K562 (cell line): ENCODE data around the gene POR. TPM values are rescaled to one million over a fixed set of nuclear protein-coding genes. Genes with fewer than 3 reads are reported as not detected.
A peak's percentile ranks its signal among the peaks of the same experiment; 100 is the strongest.

Experiments
- ADNP ChIP-seq: fragments of 200-800 bp; sonication (Bioruptor generic); IDR thresholded peaks from 2 replicates; pipeline ENCODE4 v1.6.1; 2016; ENCODE audit warnings: missing genetic modification characterization, missing compliant biosample characterization
- BCOR ChIP-seq: fragments of 450-650 bp; IDR thresholded peaks from 2 replicates; pipeline ENCODE4 v1.6.1; 2016
- CHD1 ChIP-seq: fragments of 200-600 bp; sonication (generic); IDR thresholded peaks from one replicate; pipeline ENCODE4 v1.6.1; 2012; ENCODE audit warnings: mild to moderate bottlenecking, moderate library complexity, low read length, inconsistent platforms
- ELF2 ChIP-seq: fragments of 250-450 bp; sonication (Bioruptor Pico); IDR thresholded peaks from 2 replicates; pipeline ENCODE4 v1.5.0; 2021; ENCODE audit warnings: mild to moderate bottlenecking
- GTF2A2 ChIP-seq: IDR thresholded peaks from 2 replicates; pipeline ENCODE4 v1.6.1; 2016; ENCODE audit warnings: mild to moderate bottlenecking, missing genetic modification characterization, missing compliant biosample characterization
- HDAC2 ChIP-seq: fragments of 450-650 bp; IDR thresholded peaks from 2 replicates; pipeline ENCODE4 v1.6.1; 2016; ENCODE audit warnings: mild to moderate bottlenecking
- KDM1A ChIP-seq, 2 experiments: fragments of 450-650 bp; IDR thresholded peaks; 2 replicates each; pipeline ENCODE4 v1.6.1; 2016; ENCODE audit warnings: mild to moderate bottlenecking in 2 of 2
- MLLT1 ChIP-seq, 2 experiments: fragments of 450-650 bp; IDR thresholded peaks; 2 replicates each; pipeline ENCODE4 v1.6.1; 2016
- NCOA1 ChIP-seq: fragments of 450-650 bp; IDR thresholded peaks from 2 replicates; pipeline ENCODE4 v1.6.1; 2016; ENCODE audit warnings: low read depth
- NCOR1 ChIP-seq: fragments of 450-650 bp; IDR thresholded peaks from 2 replicates; pipeline ENCODE4 v1.6.1; 2016; ENCODE audit warnings: mild to moderate bottlenecking, moderate library complexity
- RBFOX2 ChIP-seq: fragments of 200-400 bp; formaldehyde crosslinking; IDR thresholded peaks from 2 replicates; pipeline ENCODE4 v1.6.1; 2017; ENCODE audit warnings: low read depth, mild to moderate bottlenecking, low read length, moderate library complexity
- RBM25 ChIP-seq: fragments of 200-400 bp; formaldehyde crosslinking; IDR thresholded peaks from 2 replicates; pipeline ENCODE4 v1.6.1; 2018; ENCODE audit warnings: low read length, low read depth, moderate library complexity; ENCODE audit not compliant: severe bottlenecking
- ZBTB40 ChIP-seq, 2 experiments: fragments of 450-650 bp in 1 of 2; sonication (generic) in 1 of 2; formaldehyde crosslinking in 1 of 2; IDR thresholded peaks; 2 replicates each; pipeline versions ENCODE4 v1.7.1 to v1.9.0; 2016 to 2022; ENCODE audit warnings: inconsistent platforms in 1 of 2, mild to moderate bottlenecking in 1 of 2, missing genetic modification reagents in 1 of 2
- ZC3H8 ChIP-seq: fragments of 450-650 bp; IDR thresholded peaks from 2 replicates; pipeline ENCODE4 v1.6.1; 2017
- ZFP91 ChIP-seq: sonication (generic); formaldehyde crosslinking; IDR thresholded peaks from 2 replicates; pipeline ENCODE4 v1.8.0; 2022; ENCODE audit warnings: mild to moderate bottlenecking, missing genetic modification reagents
- ZNF140 ChIP-seq: fragments of 250-450 bp; sonication (Bioruptor Pico); IDR thresholded peaks from 2 replicates; pipeline ENCODE4 v1.8.0; 2021; ENCODE audit warnings: moderate library complexity, mild to moderate bottlenecking, inconsistent platforms
- ZNF316 ChIP-seq: fragments of 450-650 bp; IDR thresholded peaks from 2 replicates; pipeline ENCODE4 v1.6.1; 2016
- polyA plus RNA-seq, 8 experiments: library from polyadenylated mRNA; depleted of rRNA in 4 of 8; stranded (reverse) in 5 of 8; unstranded in 3 of 8; fragments of >200 nt; fragmentation: Nextera tagmentation in 2 of 8; fragmentation: Illumina TruSeq in 1 of 8; extraction: Ambion mirVana in 2 of 8; extraction: Trizol in 1 of 8; gene quantifications; 2 replicates each; pipeline versions ENCODE4 v1.2.1 to v1.2.3, GENCODE V29; 2011 to 2014; ENCODE audit warnings: inconsistent platforms in 1 of 8, missing spikeins in 1 of 8
- total RNA-seq, 7 experiments: library from RNA; depleted of rRNA in 6 of 7; stranded (reverse); fragments of >200 nt in 6 of 7; fragmentation: Illumina TruSeq in 2 of 7; extraction: Trizol in 2 of 7; gene quantifications; 2 replicates each; pipeline versions ENCODE4 v1.2.1 to v1.2.3, GENCODE V29; 2011 to 2021; ENCODE audit warnings: low replicate concordance in 1 of 7

Gene POR
- total and polyA plus RNA-seq, 9 of the 15 experiments (the other 6 are each of a cell fraction or from before 2014, with no cell fraction given) = 4.7 to 142 (median 40.8) TPM

GRCh38 chr7:75875113-75876080 is 39.6 kb upstream of the POR start (continued):
- TF ChIP-seq ZBTB40 (IDR thresholded peaks at IDR 0.05) = no peak
- TF ChIP-seq ZBTB40 (CRISPR knock-in tag; IDR thresholded peaks at IDR 0.05) = no peak
- peak; percentile 93 for TF ChIP-seq BCOR
- no peak for TF ChIP-seq ZFP91 (CRISPR knock-in tag)
- TF ChIP-seq RBFOX2 = no peak
- no peak for TF ChIP-seq NCOR1
- TF ChIP-seq GTF2A2 = no peak
- peak; percentile 87 for TF ChIP-seq RBM25
- peak; percentile 69 to 81 for TF ChIP-seq KDM1A (IDR thresholded peaks at IDR 0.05)
- TF ChIP-seq ZNF140 = no peak
- TF ChIP-seq NCOA1 = no peak
- peak; percentile 82 for TF ChIP-seq ADNP (tag)
- TF ChIP-seq ZNF316 = peak; percentile 83
- TF ChIP-seq MLLT1 (IDR thresholded peaks at IDR 0.05) = peak in 1 of 2 experiments; percentile 14; a peak in 1 of 4 replicates
- no peak for TF ChIP-seq ELF2 (CRISPR knock-in tag)
- peak; percentile 62; the same call in 1 of the 2 replicates for TF ChIP-seq HDAC2
- TF ChIP-seq ZC3H8 = no peak
- no peak for TF ChIP-seq CHD1
